ENCODE results near the gene CD276.

Gene CD276

DNA sequence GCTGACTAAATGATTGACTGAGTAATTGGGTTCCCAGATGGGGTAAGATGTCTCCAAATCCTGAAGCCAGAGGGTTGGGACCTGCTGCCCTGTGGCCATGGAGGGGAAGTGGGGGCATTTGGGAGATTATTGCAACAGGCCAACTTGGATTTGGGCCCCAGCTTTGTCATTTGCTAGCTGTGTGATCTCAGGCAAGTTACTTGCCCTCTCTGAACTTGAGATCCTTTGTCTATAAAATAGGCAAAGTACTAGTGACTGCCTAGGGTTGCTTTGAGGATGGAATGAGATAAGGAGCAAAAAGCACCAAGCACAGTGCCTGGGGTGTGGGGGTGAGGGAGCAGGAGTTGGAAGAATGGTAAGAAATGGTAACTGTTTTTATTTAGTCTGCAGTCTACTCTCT, 73.4 kb downstream of the CD276 start:
- Histone ChIP-seq H3K27ac (ENCODE audit: low read length) (no peak overlapping the region), H3K36me3 (ENCODE audit: insufficient read depth, low read depth, low read length) (no peaks in the 10 kb centered on the region), H3K27me3 (ENCODE audit: insufficient read depth, low read length) (peaks cover 34% of the 10 kb centered on the region), H3K9me3 (ENCODE audit: insufficient read depth, low read depth, low read length) (no peaks in the 10 kb centered on the region), H3K9ac (ENCODE audit: low read depth, low read length) (no peak overlapping the region), H3K4me3 (ENCODE audit: low read length) (no peak overlapping the region), H3K4me1 (ENCODE audit: insufficient read depth, low read length) (peaks cover 11% of the 10 kb centered on the region; the same call in 1 of the 2 replicates)

GRCh38 chr15:73758461-73758860, 74.3 kb downstream of the CD276 start:
- Histone ChIP-seq H3K27ac (ENCODE audit: low read length) (no peak overlapping the region), H3K27me3 (ENCODE audit: insufficient read depth, low read length) (peaks cover 32% of the 10 kb centered on the region), H3K4me1 (ENCODE audit: insufficient read depth, low read length) (peaks cover 9% of the 10 kb centered on the region; the same call in 1 of the 2 replicates), H3K9ac (ENCODE audit: low read depth, low read length) (no peak overlapping the region), H3K4me3 (ENCODE audit: low read length) (no peak overlapping the region), H3K36me3 (ENCODE audit: insufficient read depth, low read depth, low read length) (no peaks in the 10 kb centered on the region), H3K9me3 (ENCODE audit: insufficient read depth, low read depth, low read length) (no peaks in the 10 kb centered on the region)

DNA sequence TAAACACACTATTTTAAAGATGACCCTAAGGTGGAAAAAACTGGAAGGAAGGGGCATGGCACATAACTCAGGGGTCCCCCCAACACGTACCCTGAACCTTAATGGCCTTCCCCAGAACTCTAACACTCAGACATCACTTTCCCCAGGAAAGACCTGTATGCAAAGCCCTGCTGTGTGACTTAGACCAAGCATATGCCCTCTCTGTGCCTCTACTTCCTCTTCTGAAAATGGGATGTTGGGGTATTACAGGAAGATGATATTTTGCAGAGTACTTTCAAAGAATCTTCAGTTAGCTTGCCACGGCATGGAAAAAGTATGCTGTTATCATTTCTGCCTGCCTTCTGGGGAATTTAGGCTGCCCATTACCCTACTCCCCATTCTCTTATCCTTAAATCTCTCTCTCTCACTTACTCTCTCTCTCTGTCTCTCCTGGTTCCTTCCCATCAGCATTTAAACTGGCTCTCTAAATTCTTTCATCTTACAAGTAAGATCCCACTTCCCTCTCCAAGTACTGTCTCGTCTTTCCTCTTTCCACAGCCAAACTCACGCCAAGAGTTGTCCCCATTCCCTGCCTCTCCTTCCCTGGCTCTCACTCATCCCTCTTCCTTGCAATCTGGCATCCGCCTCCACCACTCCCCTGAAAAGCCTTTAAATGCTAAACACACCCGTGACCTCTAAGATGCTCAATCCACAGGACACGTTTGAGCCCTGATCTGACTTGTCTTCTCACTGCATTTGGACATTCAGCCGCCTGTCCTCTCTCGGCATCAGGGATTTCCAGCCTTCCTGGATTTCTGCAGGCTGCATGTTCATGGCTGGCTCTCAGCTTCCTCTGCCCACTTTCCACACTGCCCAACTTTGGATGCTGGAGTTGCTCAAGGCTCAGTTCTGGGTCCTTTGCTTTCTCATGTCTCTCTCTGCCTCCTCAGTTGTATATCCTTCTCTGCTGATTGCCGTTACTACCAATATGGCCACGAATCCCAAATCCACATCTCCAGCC, 76.4 kb downstream of the CD276 start:
- H3K9me3 ChIP-seq (ENCODE audit: insufficient read depth, low read depth, low read length): no peaks in the 10 kb centered on the region
- no peak overlapping the region for H3K9ac ChIP-seq (ENCODE audit: low read depth, low read length)
- H3K36me3 ChIP-seq (ENCODE audit: insufficient read depth, low read depth, low read length): no peaks in the 10 kb centered on the region
- no peak overlapping the region for H3K4me3 ChIP-seq (ENCODE audit: low read length)
- no peak overlapping the region for H3K27ac ChIP-seq (ENCODE audit: low read length)
- H3K27me3 ChIP-seq (ENCODE audit: insufficient read depth, low read length): peaks cover 19% of the 10 kb centered on the region; the same call in 1 of the 2 replicates
- H3K4me1 ChIP-seq (ENCODE audit: insufficient read depth, low read length): no peaks in the 10 kb centered on the region

DNA sequence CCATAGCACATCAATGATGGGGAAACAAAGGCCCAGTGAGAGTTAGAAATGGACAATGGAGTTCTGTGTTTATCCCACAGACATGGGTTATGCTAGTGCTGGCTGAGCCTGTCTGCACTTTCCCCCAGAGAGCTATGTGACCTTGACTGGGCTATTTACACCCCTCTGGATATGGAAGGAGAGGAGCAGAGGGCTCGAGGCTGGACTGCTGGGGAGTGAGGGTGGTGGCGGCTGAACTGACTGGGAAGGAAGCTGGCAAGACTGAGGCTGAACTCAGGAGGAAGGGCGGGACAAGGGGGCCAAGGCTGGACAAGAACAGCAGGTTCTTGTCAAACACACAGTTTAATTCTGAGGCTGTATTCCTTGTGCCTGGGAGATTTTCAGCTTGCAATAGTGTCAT, 79.7 kb downstream of the CD276 start:
- H3K27ac ChIP-seq (ENCODE audit: low read length): no peak overlapping the region
- H3K36me3 ChIP-seq (ENCODE audit: insufficient read depth, low read depth, low read length): no peaks in the 10 kb centered on the region
- no peak overlapping the region for H3K4me3 ChIP-seq (ENCODE audit: low read length)
- H3K9ac ChIP-seq (ENCODE audit: low read depth, low read length): no peak overlapping the region
- peaks cover 4% of the 10 kb centered on the region; the same call in 1 of the 2 replicates for H3K4me1 ChIP-seq (ENCODE audit: insufficient read depth, low read length)
- 0 out of 2 replicates have a peak, but pooled peaks cover 19% of the 10 kb centered on the region for H3K27me3 ChIP-seq (ENCODE audit: insufficient read depth, low read length)
- no peaks in the 10 kb centered on the region for H3K9me3 ChIP-seq (ENCODE audit: insufficient read depth, low read depth, low read length)

Measured in iPS-20b (cell line).